HUES48 (cell line): Measurements from ENCODE around the gene RPL22.
A peak's percentile ranks its signal among the peaks of the same experiment; 100 is the strongest.
"Not testable (repeated sequence)": the region's sequence is repeated elsewhere in the genome, so short reads cannot be mapped to it uniquely, and the experiment has no call there.

Experiments used
- H3K27ac ChIP-seq: one replicate; pipeline ENCODE4 v1.7.0; 2013; ENCODE audit warnings: low read depth, low read length, inconsistent platforms
- H3K27me3 ChIP-seq: 2 replicates; pipeline ENCODE4 v1.6.1; 2013; ENCODE audit warnings: mild to moderate bottlenecking, low read length; ENCODE audit not compliant: control insufficient read depth, insufficient read depth
- H3K36me3 ChIP-seq: 2 replicates; pipeline ENCODE4 v1.6.1; 2013; ENCODE audit warnings: low read length; ENCODE audit not compliant: control insufficient read depth, insufficient read depth
- H3K4me1 ChIP-seq: 2 replicates; pipeline ENCODE4 v1.6.1; 2013; ENCODE audit warnings: mild to moderate bottlenecking, low read length; ENCODE audit not compliant: control insufficient read depth, insufficient read depth
- H3K4me3 ChIP-seq: 2 replicates; pipeline ENCODE4 v1.5.1; 2013; ENCODE audit warnings: mild to moderate bottlenecking, low read depth, low read length
- H3K9ac ChIP-seq: 2 replicates; pipeline ENCODE4 v1.6.1; 2013; ENCODE audit warnings: mild to moderate bottlenecking, low read depth, low read length, moderate library complexity
- H3K9me3 ChIP-seq: 2 replicates; pipeline ENCODE4 v1.6.1; 2013; ENCODE audit warnings: low read length; ENCODE audit not compliant: control insufficient read depth, insufficient read depth

RPL22 gene

GRCh38 chr1:6223617-6224016 is 24.2 kb upstream of the RPL22 start:
- H3K27me3 ChIP-seq: no peaks in the 10 kb centered on the region
- H3K4me1 ChIP-seq: no peaks in the 10 kb centered on the region
- no peak overlapping the region for H3K4me3 ChIP-seq
- no peak overlapping the region for H3K27ac ChIP-seq
- H3K36me3 ChIP-seq: peaks cover 74% of the 10 kb centered on the region
- H3K9me3 ChIP-seq: no peaks in the 10 kb centered on the region
- no peak overlapping the region for H3K9ac ChIP-seq

GRCh38 chr1:6222636-6223035 is 23.2 kb upstream of the RPL22 start:
- H3K4me3 ChIP-seq: no peak overlapping the region
- no peak overlapping the region for H3K9ac ChIP-seq
- no peaks in the 10 kb centered on the region for H3K27me3 ChIP-seq
- H3K36me3 ChIP-seq: peaks cover 66% of the 10 kb centered on the region
- no peak overlapping the region for H3K27ac ChIP-seq
- H3K4me1 ChIP-seq: no peaks in the 10 kb centered on the region
- no peaks in the 10 kb centered on the region for H3K9me3 ChIP-seq

- Histone ChIP-seq H3K36me3 (peaks cover 55% of the 10 kb centered on the region), H3K9me3 (no peaks in the 10 kb centered on the region), H3K4me1 (no peaks in the 10 kb centered on the region), H3K9ac (no peak overlapping the region), H3K27me3 (no peaks in the 10 kb centered on the region), H3K4me3 (no peak overlapping the region), H3K27ac (no peak overlapping the region)
These were observed 21.9 kb upstream of the RPL22 start for GRCh38 chr1:6221210-6221784.

- Histone ChIP-seq H3K4me1 (no peaks in the 10 kb centered on the region), H3K4me3 (no peak overlapping the region), H3K9me3 (no peaks in the 10 kb centered on the region), H3K27ac (no peak overlapping the region), H3K9ac (no peak overlapping the region), H3K27me3 (no peaks in the 10 kb centered on the region), H3K36me3 (peaks cover 45% of the 10 kb centered on the region)
These were observed 20.8 kb upstream of the RPL22 start for GRCh38 chr1:6220236-6220635.

DNA sequence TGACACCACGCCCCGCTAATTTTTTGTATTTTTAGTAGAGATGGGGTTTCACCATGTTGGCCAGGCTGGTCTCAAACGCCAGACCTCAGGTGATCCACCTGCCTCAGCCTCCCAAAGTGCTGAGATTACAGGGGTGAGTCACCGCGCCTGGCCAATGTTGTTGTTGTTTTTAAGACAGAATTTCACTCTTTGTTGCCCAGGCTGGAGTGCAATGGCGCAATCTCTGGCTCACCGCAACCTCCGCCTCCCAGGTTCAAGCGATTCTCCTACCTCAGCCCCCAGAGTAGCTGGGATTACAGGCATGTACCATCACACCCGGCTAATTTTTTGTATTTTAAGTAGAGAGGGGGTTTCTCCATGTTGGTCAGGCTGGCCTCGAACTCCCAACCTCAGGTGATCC is 20.2 kb upstream of the RPL22 start:
- not testable (repeated sequence) for H3K9ac ChIP-seq, H3K4me3 ChIP-seq, H3K4me1 ChIP-seq, H3K27ac ChIP-seq, H3K27me3 ChIP-seq, H3K9me3 ChIP-seq
- peaks cover 39% of the 10 kb centered on the region for H3K36me3 ChIP-seq

- Histone ChIP-seq H3K27me3 (no peaks in the 10 kb centered on the region), H3K4me3 (no peak overlapping the region), H3K9me3 (no peaks in the 10 kb centered on the region), H3K4me1 (no peaks in the 10 kb centered on the region), H3K36me3 (peaks cover 28% of the 10 kb centered on the region), H3K9ac (no peak overlapping the region), H3K27ac (no peak overlapping the region)
These were observed 19.2 kb upstream of the RPL22 start for GRCh38 chr1:6218375-6219164.

- H3K27ac ChIP-seq: no peak overlapping the region
These were observed 13.0 kb upstream of the RPL22 start for GRCh38 chr1:6212193-6212959.

DNA sequence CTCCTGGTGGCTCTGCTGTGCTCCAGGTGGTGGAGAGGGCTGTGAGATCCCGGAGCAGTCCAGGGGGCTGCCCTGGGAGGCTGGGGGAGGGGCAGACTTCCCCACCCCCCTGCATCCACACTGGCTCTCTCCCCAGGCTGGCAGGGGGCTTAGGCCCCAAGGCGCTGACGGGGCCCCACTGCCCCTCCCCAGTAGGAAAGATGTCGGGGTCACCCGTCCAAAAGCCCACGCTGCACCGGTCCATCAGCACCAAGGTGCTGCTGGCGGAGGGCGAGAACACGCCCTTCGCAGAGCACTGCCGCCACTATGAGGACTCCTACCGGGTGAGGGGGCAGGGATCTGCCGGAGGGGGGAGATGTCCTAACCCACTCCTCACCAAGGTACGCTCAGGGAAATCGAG is 12.3 kb upstream of the RPL22 start:
- H3K27ac ChIP-seq: no peak overlapping the region
- H3K4me1 ChIP-seq: peaks cover 9% of the 10 kb centered on the region
- H3K27me3 ChIP-seq: peaks cover 30% of the 10 kb centered on the region
- H3K36me3 ChIP-seq: no peaks in the 10 kb centered on the region
- H3K9me3 ChIP-seq: no peaks in the 10 kb centered on the region
- no peak overlapping the region for H3K9ac ChIP-seq
- no peak overlapping the region for H3K4me3 ChIP-seq

More at GRCh38 chr1:6212193-6212959, 13.0 kb upstream of the RPL22 start:
- H3K9me3 ChIP-seq: no peaks in the 10 kb centered on the region
- H3K4me3 ChIP-seq: no peak overlapping the region
- no peaks in the 10 kb centered on the region for H3K36me3 ChIP-seq
- H3K4me1 ChIP-seq: peaks cover 6% of the 10 kb centered on the region
- H3K9ac ChIP-seq: no peak overlapping the region
- H3K27me3 ChIP-seq: peaks cover 23% of the 10 kb centered on the region

- Histone ChIP-seq H3K9ac (no peak overlapping the region), H3K9me3 (no peaks in the 10 kb centered on the region), H3K4me3 (no peak overlapping the region), H3K4me1 (peaks cover 9% of the 10 kb centered on the region), H3K27me3 (peaks cover 39% of the 10 kb centered on the region), H3K27ac (no peak overlapping the region), H3K36me3 (no peaks in the 10 kb centered on the region)
These were observed 11.4 kb upstream of the RPL22 start for GRCh38 chr1:6210591-6211355.

DNA sequence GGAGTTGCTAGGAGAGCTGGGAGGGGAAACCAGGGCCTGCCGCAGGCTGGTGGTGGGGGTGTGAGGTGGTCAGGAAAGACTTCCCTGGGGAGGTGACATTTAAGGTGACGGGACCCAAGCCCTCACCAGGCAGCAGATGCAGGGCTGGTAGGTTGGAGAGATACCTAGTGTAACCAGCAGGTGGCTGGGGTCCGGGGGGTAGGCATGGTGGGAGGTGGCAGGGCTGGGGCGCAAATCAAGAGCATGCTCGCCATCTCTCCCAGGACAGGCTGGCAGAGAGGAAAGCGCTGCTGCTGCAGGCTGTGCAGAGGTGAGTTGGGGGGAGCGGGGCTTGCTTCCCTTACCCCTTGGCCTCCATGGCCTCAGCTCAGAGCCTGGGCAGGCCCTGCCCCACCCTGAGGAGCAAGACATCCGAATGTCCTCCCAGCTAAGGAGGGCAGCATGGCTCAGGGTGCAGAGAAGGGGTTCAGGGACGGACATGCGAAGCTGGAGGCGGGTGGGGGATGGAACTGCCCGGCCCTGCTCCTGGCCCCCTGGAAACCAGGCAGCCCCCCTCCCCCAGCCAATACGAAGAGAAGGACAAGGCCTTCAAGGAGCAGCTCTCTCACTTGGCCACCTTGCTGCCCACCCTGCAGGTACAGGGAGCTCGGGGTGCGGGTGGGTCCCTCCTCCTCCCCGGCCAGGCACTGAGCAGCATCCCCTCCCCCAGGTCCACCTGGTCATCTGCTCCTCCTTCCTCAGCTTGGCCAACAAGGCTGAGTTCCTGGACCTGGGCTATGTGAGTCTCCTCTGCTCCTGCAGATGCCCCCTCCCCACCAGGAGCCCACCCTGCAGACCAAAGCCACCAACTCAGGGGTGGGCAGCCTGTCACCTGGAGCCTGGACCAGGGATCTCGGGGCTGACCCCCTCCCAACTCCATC is 10.5 kb upstream of the RPL22 start:
- H3K36me3 ChIP-seq: no peaks in the 10 kb centered on the region
- H3K4me1 ChIP-seq: peaks cover 11% of the 10 kb centered on the region
- H3K4me3 ChIP-seq: peak overlapping the region; percentile 61
- no peaks in the 10 kb centered on the region for H3K9me3 ChIP-seq
- no peak overlapping the region for H3K27ac ChIP-seq
- H3K27me3 ChIP-seq: peaks cover 42% of the 10 kb centered on the region
- H3K9ac ChIP-seq: no peak overlapping the region
